Hepatocyte (in vitro differentiated cells): ENCODE results near the gene PRPF6. TPM values are rescaled to one million over a fixed set of nuclear protein-coding genes. Genes with fewer than 3 reads are reported as not detected.

Source experiments
- DNase-seq: peaks from one replicate; pipeline ENCODE4 v3.0.0-alpha.2; 2016; ENCODE audit warnings: low spot score
- H2AFZ ChIP-seq: fragments of 200-600 bp; sonication (generic); 2 replicates; pipeline ENCODE4 v1.6.0; 2016; ENCODE audit warnings: antibody characterized with exemption, mild to moderate bottlenecking
- H3K27ac ChIP-seq: fragments of 200-600 bp; sonication (generic); 2 replicates; pipeline ENCODE4 v1.5.1; 2016; ENCODE audit warnings: mild to moderate bottlenecking
- H3K27me3 ChIP-seq: fragments of 200-600 bp; sonication (generic); 2 replicates; pipeline ENCODE4 v1.6.1; 2016
- H3K36me3 ChIP-seq: fragments of 200-600 bp; sonication (generic); replicated peaks from 2 replicates; pipeline ENCODE4 v1.5.1; 2016; ENCODE audit warnings: low read depth; ENCODE audit not compliant: insufficient read depth
- H3K4me1 ChIP-seq: fragments of 200-600 bp; sonication (generic); 2 replicates; pipeline ENCODE4 v1.5.1; 2016; ENCODE audit warnings: mild to moderate bottlenecking, moderate library complexity; ENCODE audit not compliant: insufficient read depth
- H3K4me2 ChIP-seq: fragments of 200-600 bp; sonication (generic); 2 replicates; pipeline ENCODE4 v1.6.0; 2016
- H3K4me3 ChIP-seq: fragments of 200-600 bp; sonication (generic); 2 replicates; pipeline ENCODE4 v1.5.1; 2016; ENCODE audit warnings: mild to moderate bottlenecking
- H3K79me2 ChIP-seq: fragments of 200-600 bp; sonication (generic); 2 replicates; pipeline ENCODE4 v1.6.0; 2017; ENCODE audit warnings: mild to moderate bottlenecking
- H3K9me2 ChIP-seq: fragments of 200-600 bp; sonication (generic); replicated peaks from 2 replicates; pipeline ENCODE4 v1.6.0; 2017; ENCODE audit warnings: mild to moderate bottlenecking; ENCODE audit not compliant: insufficient read depth
- H3K9me3 ChIP-seq: fragments of 200-600 bp; sonication (generic); 2 replicates; pipeline ENCODE4 v1.5.1; 2016; ENCODE audit warnings: low read depth, mild to moderate bottlenecking
- H4K20me1 ChIP-seq: fragments of 200-600 bp; sonication (generic); 2 replicates; pipeline ENCODE4 v1.6.0; 2016; ENCODE audit warnings: mild to moderate bottlenecking; ENCODE audit not compliant: insufficient read depth, poor library complexity, severe bottlenecking
- EZH2 ChIP-seq: fragments of 200-600 bp; sonication (generic); IDR thresholded peaks from 2 replicates; pipeline ENCODE4 v1.6.1; 2016; ENCODE audit warnings: antibody characterized with exemption, mild to moderate bottlenecking, borderline replicate concordance
- EZH2phosphoT487 ChIP-seq: fragments of 200-600 bp; sonication (generic); IDR thresholded peaks from one replicate; pipeline ENCODE4 v1.6.1; 2018; ENCODE audit warnings: antibody characterized with exemption, mild to moderate bottlenecking, low read depth, moderate library complexity; ENCODE audit not compliant: unreplicated experiment, severe bottlenecking
- WGBS: methylation state at CpG from one replicate; pipeline ENCODE4 v1.1.6; 2016; ENCODE audit warnings: low lambda C conversion rate; ENCODE audit errors: missing lambda C conversion rate; 5-methylcytosine and 5-hydroxymethylcytosine counted together
- polyA plus RNA-seq: library from polyadenylated mRNA; unstranded; fragments of >200 nt; fragmentation: Nextera tagmentation; extraction: Ambion mirVana; gene quantifications from 2 replicates; pipeline ENCODE4 v1.2.1, GENCODE V29; 2016
- total RNA-seq: library from RNA; depleted of rRNA; stranded (reverse); fragments of >200 nt; gene quantifications from 2 replicates; pipeline ENCODE4 v1.2.3, GENCODE V29; 2014
- TF ChIP-seq, protein P1 (sequence below): fragments of 200-600 bp; sonication (generic); IDR thresholded peaks from 2 replicates; pipeline ENCODE4 v1.5.1; 2016; ENCODE audit warnings: antibody characterized with exemption, mild to moderate bottlenecking; ENCODE audit not compliant: poor library complexity

Gene PRPF6
- total and polyA plus RNA-seq, 2 experiments from 2014 or later, result 37.3 to 41.3 TPM

DNA sequence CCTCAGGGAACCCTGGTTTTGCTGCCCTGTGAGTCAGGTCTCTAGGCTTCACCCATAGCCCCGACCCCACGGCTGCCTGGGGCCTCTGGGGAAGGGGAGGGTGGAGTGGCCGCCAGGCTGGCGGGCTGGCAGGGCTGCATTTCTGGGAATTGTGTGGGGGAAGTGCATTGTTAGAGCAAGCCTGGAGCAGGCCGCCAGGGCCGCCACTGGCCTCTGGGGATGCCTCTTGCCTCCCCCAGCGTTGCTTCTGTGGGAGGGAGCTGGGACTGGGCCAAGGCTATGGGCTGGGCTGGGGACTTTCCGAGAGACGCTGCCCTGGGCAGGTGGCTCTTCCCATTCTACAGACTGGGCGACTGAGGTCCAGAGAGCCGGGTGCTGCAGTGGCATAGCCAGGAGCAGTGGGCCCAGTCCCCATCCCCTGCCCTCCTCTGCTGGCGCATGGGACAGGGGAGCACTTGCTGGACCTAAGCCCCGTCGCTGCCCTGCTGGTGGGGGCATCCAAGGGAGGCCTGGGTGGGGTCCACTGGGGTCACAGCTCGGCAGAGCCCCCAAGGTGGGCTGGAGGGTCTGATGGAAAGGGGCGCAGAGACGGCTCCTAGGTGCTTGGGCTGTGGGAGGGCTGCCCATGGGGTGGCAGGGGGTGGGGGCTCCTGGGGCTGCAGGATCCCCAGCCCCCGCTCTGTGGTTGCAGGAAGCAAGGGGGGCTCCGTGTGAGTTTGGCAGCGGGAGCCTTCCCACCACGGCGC, 75.1 kb downstream of the PRPF6 start:
- Histone ChIP-seq H3K27ac (no peak overlapping the region), H4K20me1 (no peaks in the 10 kb centered on the region), H3K4me3 (no peak overlapping the region), H3K79me2 (no peaks in the 10 kb centered on the region), H2AFZ (no peak overlapping the region), H3K4me1 (peaks cover 20% of the 10 kb centered on the region), H3K36me3 (no peaks in the 10 kb centered on the region), H3K4me2 (no peak overlapping the region), H3K9me2 (no peaks in the 10 kb centered on the region), H3K9me3 (no peaks in the 10 kb centered on the region), H3K27me3 (peaks cover 2% of the 10 kb centered on the region)
- no peak for TF ChIP-seq EZH2
- no peak for TF ChIP-seq EZH2phosphoT487
- TF ChIP-seq, protein P1, sequence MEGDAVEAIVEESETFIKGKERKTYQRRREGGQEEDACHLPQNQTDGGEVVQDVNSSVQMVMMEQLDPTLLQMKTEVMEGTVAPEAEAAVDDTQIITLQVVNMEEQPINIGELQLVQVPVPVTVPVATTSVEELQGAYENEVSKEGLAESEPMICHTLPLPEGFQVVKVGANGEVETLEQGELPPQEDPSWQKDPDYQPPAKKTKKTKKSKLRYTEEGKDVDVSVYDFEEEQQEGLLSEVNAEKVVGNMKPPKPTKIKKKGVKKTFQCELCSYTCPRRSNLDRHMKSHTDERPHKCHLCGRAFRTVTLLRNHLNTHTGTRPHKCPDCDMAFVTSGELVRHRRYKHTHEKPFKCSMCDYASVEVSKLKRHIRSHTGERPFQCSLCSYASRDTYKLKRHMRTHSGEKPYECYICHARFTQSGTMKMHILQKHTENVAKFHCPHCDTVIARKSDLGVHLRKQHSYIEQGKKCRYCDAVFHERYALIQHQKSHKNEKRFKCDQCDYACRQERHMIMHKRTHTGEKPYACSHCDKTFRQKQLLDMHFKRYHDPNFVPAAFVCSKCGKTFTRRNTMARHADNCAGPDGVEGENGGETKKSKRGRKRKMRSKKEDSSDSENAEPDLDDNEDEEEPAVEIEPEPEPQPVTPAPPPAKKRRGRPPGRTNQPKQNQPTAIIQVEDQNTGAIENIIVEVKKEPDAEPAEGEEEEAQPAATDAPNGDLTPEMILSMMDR, result no peak
- WGBS, result 72% methylated on average over 20 of the region's 22 CpGs
- DNase-seq, result peak; percentile 60

DNA sequence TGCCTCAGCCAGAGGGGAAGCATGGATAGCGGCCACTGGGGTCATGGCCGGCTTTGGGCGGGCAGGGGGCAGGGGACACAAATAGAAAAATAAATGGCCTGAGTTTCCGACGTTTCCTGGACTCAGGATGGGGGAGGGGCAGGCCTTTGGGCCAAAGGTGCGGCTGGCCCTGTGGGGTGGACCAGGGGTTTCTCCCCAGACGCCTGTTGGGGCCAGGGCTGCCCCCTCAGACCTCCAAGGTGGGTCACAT, 75.6 kb downstream of the PRPF6 start:
- Histone ChIP-seq H3K27ac (no peak overlapping the region), H3K4me3 (no peak overlapping the region), H4K20me1 (no peaks in the 10 kb centered on the region), H3K79me2 (no peaks in the 10 kb centered on the region), H2AFZ (no peak overlapping the region), H3K27me3 (no peaks in the 10 kb centered on the region), H3K36me3 (no peaks in the 10 kb centered on the region), H3K9me2 (no peaks in the 10 kb centered on the region), H3K4me1 (peaks cover 20% of the 10 kb centered on the region), H3K9me3 (no peaks in the 10 kb centered on the region), H3K4me2 (no peak overlapping the region)
- 50% methylated on average over 3 of the region's 7 CpGs for WGBS
- TF ChIP-seq, protein P1, result no peak
- TF ChIP-seq EZH2, result no peak
- no peak for TF ChIP-seq EZH2phosphoT487
- DNase-seq, result no peak

DNA sequence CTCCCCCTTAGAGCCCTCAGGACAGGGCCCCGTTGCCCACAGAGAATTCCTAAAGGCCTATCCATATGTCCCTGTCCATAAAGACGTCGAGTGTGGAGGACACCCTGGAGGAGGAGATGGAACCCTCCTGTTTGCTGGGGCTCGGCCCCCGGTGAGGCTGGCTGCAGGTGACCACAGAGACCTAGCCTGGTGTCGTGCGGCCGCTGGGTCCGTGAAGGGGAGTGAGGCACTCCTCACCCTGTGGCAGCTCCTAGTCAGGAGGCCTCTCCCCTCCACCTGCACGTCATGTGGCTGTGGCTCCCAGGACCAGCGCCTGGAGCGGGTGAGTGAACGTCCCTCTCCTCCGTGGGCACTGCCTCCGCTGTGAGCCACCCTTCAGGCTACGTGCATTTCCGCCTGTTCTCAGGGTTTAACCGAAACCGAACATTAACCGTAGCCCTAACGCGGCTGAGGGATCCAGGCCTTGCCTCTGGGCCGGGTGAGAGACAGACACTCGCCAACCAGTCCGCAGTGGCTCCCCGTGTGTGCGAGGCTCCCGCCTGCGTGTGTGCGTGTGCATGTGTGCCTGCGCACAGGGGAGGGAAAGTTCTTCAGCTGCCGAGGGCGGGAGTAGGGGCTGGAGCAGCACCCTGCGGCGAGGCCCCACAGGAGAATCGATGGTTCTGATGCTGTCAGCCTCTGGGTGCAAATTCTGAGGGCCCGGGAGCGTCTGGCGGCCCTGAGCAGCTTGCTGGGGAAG, 76.1 kb downstream of the PRPF6 start:
- DNase-seq, result no peak
- TF ChIP-seq, protein P1, result no peak
- TF ChIP-seq EZH2phosphoT487, result no peak
- no peak overlapping the region for H3K27ac ChIP-seq
- H3K36me3 ChIP-seq, result no peaks in the 10 kb centered on the region
- H3K4me3 ChIP-seq, result no peak overlapping the region
- H3K9me3 ChIP-seq, result no peaks in the 10 kb centered on the region
- no peaks in the 10 kb centered on the region for H4K20me1 ChIP-seq
- H3K4me2 ChIP-seq, result no peak overlapping the region
- H3K4me1 ChIP-seq, result peaks cover 21% of the 10 kb centered on the region
- H3K27me3 ChIP-seq, result no peaks in the 10 kb centered on the region
- no peaks in the 10 kb centered on the region for H3K79me2 ChIP-seq
- no peak overlapping the region for H2AFZ ChIP-seq
- no peaks in the 10 kb centered on the region for H3K9me2 ChIP-seq
- 78% methylated on average over 36 of the region's 39 CpGs for WGBS
